ENCODE measurements around the gene LGALS12.
"Not testable (repeated sequence)": the region's sequence is repeated elsewhere in the genome, so short reads cannot be mapped to it uniquely, and the experiment has no call there.

LGALS12 gene

DNA sequence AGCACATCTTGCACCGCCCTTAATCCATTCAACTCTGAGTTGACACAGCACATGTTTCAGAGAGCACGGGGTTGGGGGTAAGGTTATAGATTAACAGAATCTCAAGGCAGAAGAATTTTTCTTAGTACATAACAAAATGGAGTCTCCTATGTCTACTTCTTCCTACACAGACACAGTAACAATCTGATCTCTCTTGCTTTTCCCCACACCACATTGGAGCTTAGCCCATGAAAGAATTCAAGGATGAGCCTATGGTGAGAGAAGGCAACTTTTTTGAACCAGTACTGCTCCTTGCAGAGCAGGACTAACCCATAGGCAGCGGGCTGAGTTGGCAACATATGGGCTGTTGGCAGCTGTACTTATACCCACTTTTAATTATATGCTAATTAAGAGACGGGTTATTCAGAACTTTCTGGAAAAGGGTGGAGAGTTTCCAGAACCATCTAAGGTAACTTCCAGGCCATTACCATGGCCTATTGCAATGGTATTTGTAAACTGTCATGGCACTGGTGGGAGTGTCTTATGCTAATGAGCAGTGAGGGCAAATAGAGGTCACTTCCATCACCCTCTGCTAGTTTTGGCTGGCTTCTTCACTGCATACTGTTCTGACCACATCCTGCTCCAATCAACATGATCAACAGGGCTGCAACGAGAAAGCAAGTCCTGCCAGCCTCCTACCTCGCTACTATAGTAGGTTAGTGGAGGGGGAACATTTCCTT is 25.3 kb downstream of the LGALS12 start:
- H3K36me3 Mint-ChIP-seq (ENCODE audit: low read depth); H3K27me3 Mint-ChIP-seq (ENCODE audit: low read depth); H3K9me3 Mint-ChIP-seq: not testable (repeated sequence)
- Mint-ChIP-seq H3K4me1 (ENCODE audit: low read depth) (peaks cover 60% of the 10 kb centered on the region), H3K4me3 (peak overlapping the region; percentile 68), H3K27ac (peak overlapping the region; percentile 76)
- DNase-seq (ENCODE audit: low spot score) = peak; percentile 63

- H3K9me3 Mint-ChIP-seq = no peaks in the 10 kb centered on the region
- peaks cover 63% of the 10 kb centered on the region for H3K4me1 Mint-ChIP-seq (ENCODE audit: low read depth)
- no peaks in the 10 kb centered on the region for H3K36me3 Mint-ChIP-seq (ENCODE audit: low read depth)
- no peak for DNase-seq (ENCODE audit: low spot score)
- peak overlapping the region; percentile 68 for H3K4me3 Mint-ChIP-seq
- peak overlapping the region; percentile 50 for H3K27ac Mint-ChIP-seq
- H3K27me3 Mint-ChIP-seq (ENCODE audit: low read depth) = no peaks in the 10 kb centered on the region
Observed at GRCh38 chr11:63532117-63532516, 26.2 kb downstream of the LGALS12 start.

- Mint-ChIP-seq H3K9me3 (no peaks in the 10 kb centered on the region), H3K36me3 (ENCODE audit: low read depth) (no peaks in the 10 kb centered on the region), H3K27ac (no peak overlapping the region), H3K27me3 (ENCODE audit: low read depth) (no peaks in the 10 kb centered on the region), H3K4me3 (no peak overlapping the region), H3K4me1 (ENCODE audit: low read depth) (peaks cover 63% of the 10 kb centered on the region)
- no peak for DNase-seq (ENCODE audit: low spot score)
Observed at GRCh38 chr11:63532799-63533475, 27.1 kb downstream of the LGALS12 start.

DNA sequence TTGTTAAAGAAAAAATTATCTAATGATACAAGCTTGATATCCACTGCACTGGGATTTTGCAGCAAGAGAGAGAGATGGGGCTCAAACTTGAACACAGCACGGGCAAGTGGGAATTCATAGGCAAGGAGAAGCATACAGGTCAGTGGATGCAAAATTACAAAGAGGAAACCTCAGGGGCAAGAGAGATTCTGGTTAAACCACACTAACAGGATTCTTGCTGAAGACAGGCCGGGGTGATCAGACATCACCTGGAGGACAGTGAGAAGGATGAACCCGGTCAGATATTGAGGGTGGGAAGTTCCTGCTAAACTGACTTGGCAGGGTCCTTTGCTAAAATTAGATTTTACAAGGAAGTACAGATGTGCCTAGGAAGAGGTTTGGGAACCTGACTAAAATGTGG is 28.2 kb downstream of the LGALS12 start:
- Mint-ChIP-seq H3K27me3 (ENCODE audit: low read depth) (peaks cover 2% of the 10 kb centered on the region), H3K36me3 (ENCODE audit: low read depth) (peaks cover 4% of the 10 kb centered on the region), H3K27ac (peak overlapping the region; percentile 17), H3K4me3 (peak overlapping the region; percentile 35), H3K4me1 (ENCODE audit: low read depth) (peaks cover 68% of the 10 kb centered on the region), H3K9me3 (no peaks in the 10 kb centered on the region)
- no peak for DNase-seq (ENCODE audit: low spot score)

- Mint-ChIP-seq H3K36me3 (ENCODE audit: low read depth) (peaks cover 8% of the 10 kb centered on the region), H3K27ac (peak overlapping the region; percentile 84), H3K4me3 (peak overlapping the region; percentile 96), H3K27me3 (ENCODE audit: low read depth) (peaks cover 2% of the 10 kb centered on the region), H3K4me1 (ENCODE audit: low read depth) (peaks cover 62% of the 10 kb centered on the region), H3K9me3 (no peaks in the 10 kb centered on the region)
- peak; percentile 47 for DNase-seq (ENCODE audit: low spot score)
Observed at GRCh38 chr11:63534895-63535461, 29.1 kb downstream of the LGALS12 start.

DNA sequence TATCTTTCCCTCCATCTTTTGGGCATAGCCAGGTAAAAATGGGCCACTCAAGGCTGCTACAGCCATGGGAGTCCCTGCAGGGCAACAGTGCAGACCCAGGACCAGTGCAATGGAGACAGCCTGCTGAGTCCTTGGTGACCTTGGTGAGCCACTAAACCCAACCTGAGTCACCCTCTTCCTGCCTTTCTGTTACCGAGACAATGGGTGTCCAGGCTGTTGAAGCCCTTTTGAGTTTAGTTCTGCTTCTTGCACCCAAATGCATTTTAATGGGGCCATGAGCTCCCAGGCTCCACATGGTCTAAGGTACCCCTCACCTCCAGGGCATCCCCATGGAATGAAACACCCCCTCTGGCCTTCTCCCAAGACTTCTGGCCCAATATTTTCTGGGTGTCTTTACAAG is 29.9 kb downstream of the LGALS12 start:
- peaks cover 2% of the 10 kb centered on the region for H3K27me3 Mint-ChIP-seq (ENCODE audit: low read depth)
- peak overlapping the region; percentile 96 for H3K4me3 Mint-ChIP-seq
- H3K4me1 Mint-ChIP-seq (ENCODE audit: low read depth) = peaks cover 63% of the 10 kb centered on the region
- peaks cover 13% of the 10 kb centered on the region for H3K36me3 Mint-ChIP-seq (ENCODE audit: low read depth)
- H3K27ac Mint-ChIP-seq = peak overlapping the region; percentile 84
- peak; percentile 61 for DNase-seq (ENCODE audit: low spot score)
- no peaks in the 10 kb centered on the region for H3K9me3 Mint-ChIP-seq

- H3K4me1 Mint-ChIP-seq (ENCODE audit: low read depth) = peaks cover 56% of the 10 kb centered on the region
- H3K36me3 Mint-ChIP-seq (ENCODE audit: low read depth) = peaks cover 17% of the 10 kb centered on the region
- H3K27me3 Mint-ChIP-seq (ENCODE audit: low read depth) = peaks cover 2% of the 10 kb centered on the region
- H3K9me3 Mint-ChIP-seq = no peaks in the 10 kb centered on the region
- peak within 1 kb of the TSS; percentile 84 for H3K27ac Mint-ChIP-seq
- H3K4me3 Mint-ChIP-seq = peak within 1 kb of the TSS; percentile 96
- peak; percentile 25 for DNase-seq (ENCODE audit: low spot score)
Observed at GRCh38 chr11:63536669-63537292, 30.9 kb downstream of the LGALS12 start, which contains the start of gene PLAAT4. Gene PLAAT4, plus strand, starts transcription at chr11:63536808. Its CDS starts 61 bp downstream, at chr11:63536869.

- Mint-ChIP-seq H3K27ac (peak overlapping the region; percentile 84), H3K36me3 (ENCODE audit: low read depth) (peaks cover 21% of the 10 kb centered on the region), H3K9me3 (no peaks in the 10 kb centered on the region), H3K4me3 (peak overlapping the region; percentile 96), H3K4me1 (ENCODE audit: low read depth) (peaks cover 53% of the 10 kb centered on the region), H3K27me3 (ENCODE audit: low read depth) (peaks cover 3% of the 10 kb centered on the region)
- DNase-seq (ENCODE audit: low spot score) = no peak
Observed at GRCh38 chr11:63537293-63538101, 31.6 kb downstream of the LGALS12 start.

GRCh38 chr11:63542506-63542905 is 36.6 kb downstream of the LGALS12 start:
- not testable (repeated sequence) for H3K4me3 Mint-ChIP-seq; H3K9me3 Mint-ChIP-seq; H3K27me3 Mint-ChIP-seq (ENCODE audit: low read depth); H3K27ac Mint-ChIP-seq; DNase-seq (ENCODE audit: low spot score)
- Mint-ChIP-seq H3K36me3 (ENCODE audit: low read depth) (peaks cover 60% of the 10 kb centered on the region), H3K4me1 (ENCODE audit: low read depth) (peaks cover 18% of the 10 kb centered on the region)

DNA sequence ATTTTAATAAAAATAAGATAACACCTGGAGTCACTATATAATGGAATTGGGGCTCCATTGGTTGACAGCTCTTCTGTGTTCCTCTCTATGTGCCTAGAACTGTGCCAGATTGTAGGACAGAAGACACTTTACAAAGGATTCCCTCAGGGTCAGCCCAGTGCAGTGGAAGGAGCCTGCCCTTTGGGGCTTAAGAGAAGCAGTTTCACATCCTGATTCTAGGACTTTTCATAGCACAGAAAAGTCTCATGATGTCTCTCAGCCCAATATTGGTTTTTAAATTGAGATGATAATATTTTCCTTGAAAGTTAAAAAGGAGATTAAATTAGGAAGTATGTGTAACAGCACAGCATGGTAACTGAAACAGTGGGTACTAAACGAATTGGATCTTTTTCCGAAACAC is 37.8 kb downstream of the LGALS12 start:
- peaks cover 8% of the 10 kb centered on the region for H3K4me1 Mint-ChIP-seq (ENCODE audit: low read depth)

DNA sequence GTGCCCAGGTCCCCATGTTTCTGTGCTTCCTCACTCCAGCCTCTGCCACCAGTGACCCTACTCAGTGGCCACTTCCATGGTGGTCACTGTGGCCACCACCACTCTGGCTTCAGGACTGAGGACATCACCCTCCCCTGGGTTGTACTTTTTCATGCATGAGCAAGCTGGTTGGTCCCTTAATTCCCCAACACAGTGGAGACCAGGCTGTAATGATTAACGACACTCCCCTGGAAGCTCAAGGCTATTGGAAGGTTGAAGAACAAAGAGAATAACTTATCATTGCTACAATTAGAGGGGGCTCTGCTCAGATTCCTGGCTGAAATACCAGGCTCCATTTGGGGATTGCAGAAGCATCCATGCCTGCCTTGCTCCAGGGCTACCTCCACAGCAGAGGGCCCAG is 41.2 kb downstream of the LGALS12 start:
- Mint-ChIP-seq H3K4me3 (no peak overlapping the region), H3K27me3 (ENCODE audit: low read depth) (peaks cover 2% of the 10 kb centered on the region), H3K36me3 (ENCODE audit: low read depth) (peaks cover 48% of the 10 kb centered on the region), H3K4me1 (ENCODE audit: low read depth) (peaks cover 10% of the 10 kb centered on the region), H3K27ac (no peak overlapping the region), H3K9me3 (no peaks in the 10 kb centered on the region)
- DNase-seq (ENCODE audit: low spot score) = no peak

More for the DNA sequence above, 37.8 kb downstream of the LGALS12 start:
- Mint-ChIP-seq H3K4me3 (no peak overlapping the region), H3K36me3 (ENCODE audit: low read depth) (peaks cover 61% of the 10 kb centered on the region), H3K27me3 (ENCODE audit: low read depth) (peaks cover 2% of the 10 kb centered on the region), H3K27ac (no peak overlapping the region), H3K9me3 (no peaks in the 10 kb centered on the region)
- DNase-seq (ENCODE audit: low spot score) = no peak

DNA sequence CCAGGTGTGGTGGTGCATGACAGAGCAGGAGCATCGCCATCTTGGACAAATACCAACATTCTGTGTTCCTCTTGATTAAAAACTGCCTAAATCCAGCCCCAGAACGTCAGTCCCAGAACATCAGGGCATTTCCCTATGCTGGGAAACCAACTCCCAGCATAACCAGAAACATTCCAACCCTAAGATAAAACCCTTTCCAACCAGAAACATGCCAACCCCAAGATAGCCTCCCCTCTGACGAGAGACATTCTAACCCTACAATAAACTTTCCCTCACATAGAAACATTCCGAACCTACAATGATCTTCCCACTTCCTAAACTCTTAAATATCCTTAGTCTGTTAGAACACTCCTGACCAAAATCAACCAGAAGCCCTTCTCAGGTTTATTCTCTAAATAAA is 42.3 kb downstream of the LGALS12 start:
- H3K27me3 Mint-ChIP-seq (ENCODE audit: low read depth) = no peaks in the 10 kb centered on the region
- no peaks in the 10 kb centered on the region for H3K9me3 Mint-ChIP-seq
- H3K27ac Mint-ChIP-seq = no peak overlapping the region
- H3K4me3 Mint-ChIP-seq = no peak overlapping the region
- peaks cover 44% of the 10 kb centered on the region for H3K36me3 Mint-ChIP-seq (ENCODE audit: low read depth)
- no peak for DNase-seq (ENCODE audit: low spot score)
- peaks cover 13% of the 10 kb centered on the region for H3K4me1 Mint-ChIP-seq (ENCODE audit: low read depth)

DNA sequence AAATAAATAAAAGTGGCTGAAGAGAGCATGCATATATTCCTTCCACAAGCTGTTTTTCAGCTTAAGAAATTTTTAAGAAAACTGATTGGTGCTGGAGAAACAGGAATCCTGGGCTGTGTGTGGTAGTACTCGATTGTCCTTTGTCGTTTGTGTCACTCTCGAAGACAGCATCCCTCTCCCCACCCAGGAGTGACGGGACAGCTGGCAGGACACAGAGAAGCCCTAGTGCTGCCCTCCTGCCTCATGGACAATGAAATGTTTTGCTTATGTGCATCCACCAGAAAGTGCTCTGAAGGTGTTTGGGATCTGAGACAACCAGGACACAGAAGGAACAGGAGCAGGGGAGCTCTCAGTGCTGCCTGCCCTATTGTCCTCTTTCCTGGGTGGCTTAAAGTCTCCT is 43.5 kb downstream of the LGALS12 start:
- H3K4me3 Mint-ChIP-seq = no peak overlapping the region
- H3K36me3 Mint-ChIP-seq (ENCODE audit: low read depth) = peaks cover 37% of the 10 kb centered on the region
- no peaks in the 10 kb centered on the region for H3K9me3 Mint-ChIP-seq
- no peak for DNase-seq (ENCODE audit: low spot score)
- H3K27ac Mint-ChIP-seq = no peak overlapping the region
- no peaks in the 10 kb centered on the region for H3K27me3 Mint-ChIP-seq (ENCODE audit: low read depth)
- peaks cover 22% of the 10 kb centered on the region for H3K4me1 Mint-ChIP-seq (ENCODE audit: low read depth)
